Endothelial cell of umbilical vein (primary cell): ENCODE data around the gene MACROD2.

Source experiments
- EZH2 ChIP-seq: IDR thresholded peaks from 2 replicates; pipeline ENCODE4 v1.6.1; 2012; ENCODE audit warnings: borderline replicate concordance, low read depth, mild to moderate bottlenecking, moderate library complexity, low read length, inconsistent platforms; ENCODE audit not compliant: severe bottlenecking
- MYC ChIP-seq: IDR thresholded peaks from one replicate; pipeline ENCODE4 v1.6.1; 2011; ENCODE audit warnings: mild to moderate bottlenecking, low read depth, low read length
- POLR2A ChIP-seq: IDR thresholded peaks from 2 replicates; pipeline ENCODE4 v1.6.1; 2012; ENCODE audit warnings: low read depth, mild to moderate bottlenecking, control low read depth, low read length
- POLR2AphosphoS5 ChIP-seq: IDR thresholded peaks from 2 replicates; pipeline ENCODE4 v1.6.1; 2012; ENCODE audit warnings: low read depth, mild to moderate bottlenecking, control low read depth, low read length, moderate library complexity; ENCODE audit not compliant: insufficient read depth
- TF ChIP-seq, protein P1 (sequence below): IDR thresholded peaks from 2 replicates; pipeline ENCODE4 v1.6.1; 2011; ENCODE audit not compliant: insufficient read depth, insufficient read length
- TF ChIP-seq, protein P2 (sequence below), 2 donors: IDR thresholded peaks; 1 replicate in 1 of 2; 2 replicates in 1 of 2; pipeline ENCODE4 v1.5.1; 2011; ENCODE audit warnings: low read length in 2 of 2, mild to moderate bottlenecking in 2 of 2, moderate library complexity in 2 of 2, control low read depth in 1 of 2, inconsistent platforms in 1 of 2, low read depth in 1 of 2; ENCODE audit not compliant: insufficient read depth in 1 of 2; ENCODE audit errors: extremely low read depth in 1 of 2

DNA sequence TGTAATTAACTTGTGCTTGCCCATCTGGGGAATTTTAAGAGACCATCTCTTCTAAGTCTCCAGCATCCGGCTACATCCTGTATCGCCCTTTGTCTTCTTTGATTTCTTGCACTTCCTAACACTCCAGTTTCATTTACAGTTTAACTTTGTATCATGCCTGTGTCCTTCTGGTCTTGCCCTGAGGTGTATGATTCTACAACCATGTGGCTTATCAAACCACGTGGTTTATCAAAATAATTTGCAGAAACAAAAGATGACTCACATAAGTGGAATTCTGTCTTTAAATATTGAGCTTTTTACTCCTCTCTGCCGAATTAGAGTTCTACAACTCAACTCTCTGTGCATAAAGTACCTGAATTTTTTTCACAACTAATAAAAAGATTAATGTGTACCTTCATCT is 1997.2 kb downstream of the MACROD2 start:
- TF ChIP-seq, protein P1, sequence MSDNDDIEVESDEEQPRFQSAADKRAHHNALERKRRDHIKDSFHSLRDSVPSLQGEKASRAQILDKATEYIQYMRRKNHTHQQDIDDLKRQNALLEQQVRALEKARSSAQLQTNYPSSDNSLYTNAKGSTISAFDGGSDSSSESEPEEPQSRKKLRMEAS: no peak
- TF ChIP-seq, protein P2, sequence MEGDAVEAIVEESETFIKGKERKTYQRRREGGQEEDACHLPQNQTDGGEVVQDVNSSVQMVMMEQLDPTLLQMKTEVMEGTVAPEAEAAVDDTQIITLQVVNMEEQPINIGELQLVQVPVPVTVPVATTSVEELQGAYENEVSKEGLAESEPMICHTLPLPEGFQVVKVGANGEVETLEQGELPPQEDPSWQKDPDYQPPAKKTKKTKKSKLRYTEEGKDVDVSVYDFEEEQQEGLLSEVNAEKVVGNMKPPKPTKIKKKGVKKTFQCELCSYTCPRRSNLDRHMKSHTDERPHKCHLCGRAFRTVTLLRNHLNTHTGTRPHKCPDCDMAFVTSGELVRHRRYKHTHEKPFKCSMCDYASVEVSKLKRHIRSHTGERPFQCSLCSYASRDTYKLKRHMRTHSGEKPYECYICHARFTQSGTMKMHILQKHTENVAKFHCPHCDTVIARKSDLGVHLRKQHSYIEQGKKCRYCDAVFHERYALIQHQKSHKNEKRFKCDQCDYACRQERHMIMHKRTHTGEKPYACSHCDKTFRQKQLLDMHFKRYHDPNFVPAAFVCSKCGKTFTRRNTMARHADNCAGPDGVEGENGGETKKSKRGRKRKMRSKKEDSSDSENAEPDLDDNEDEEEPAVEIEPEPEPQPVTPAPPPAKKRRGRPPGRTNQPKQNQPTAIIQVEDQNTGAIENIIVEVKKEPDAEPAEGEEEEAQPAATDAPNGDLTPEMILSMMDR (IDR thresholded peaks at IDR 0.05; ENCODE audit: extremely low read depth in 1 of 2, insufficient read depth in 1 of 2, low read depth in 1 of 2, low read length in 2 of 2): no peak
- TF ChIP-seq POLR2A (no peak), POLR2AphosphoS5 (no peak), MYC (no peak), EZH2 (no peak)
